ENCODE results near the gene THG1L. TPM values are rescaled to one million over a fixed set of nuclear protein-coding genes. Genes with fewer than 3 reads are reported as not detected.

THG1L gene
- total and polyA plus RNA-seq, 10 donors, result 7.5 to 17.8 (median 9.1) TPM

DNA sequence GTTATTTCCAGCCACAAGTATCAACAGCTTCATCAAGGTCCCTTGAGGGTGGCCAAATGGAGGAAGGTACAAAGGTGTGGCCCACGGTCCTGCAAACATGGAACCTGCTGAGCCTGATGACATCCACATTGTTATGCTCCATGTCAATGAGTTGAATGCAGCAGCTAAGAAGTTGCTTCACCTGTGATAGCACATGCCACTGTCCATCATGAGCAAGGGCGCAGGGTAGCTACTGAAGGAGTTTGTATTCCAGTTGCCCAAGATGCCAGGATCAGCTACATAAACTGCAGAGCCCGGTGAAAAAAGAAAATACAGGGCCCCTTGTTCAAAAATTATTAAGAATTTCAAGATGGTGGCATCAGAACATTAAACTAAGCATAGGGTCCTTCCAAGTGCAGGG is 36.5 kb downstream of the THG1L start:
- no peaks in the 10 kb centered on the region for H3K4me1 ChIP-seq
- intact Hi-C loops (cut with DNase I; ENCODE audit: low total_unique reads), result no loop called here
- peaks cover 0 to 7% (median 2%) of the 10 kb centered on the region in 8 donors for H3K9me3 ChIP-seq
- no peak overlapping the region for H3K4me3 ChIP-seq
- DNase-seq, result no peak
- TF ChIP-seq POLR2A (IDR thresholded peaks at IDR 0.05) (no peak), POLR2AphosphoS5 (IDR thresholded peaks at IDR 0.05) (no peak)
- TF ChIP-seq, protein P1, sequence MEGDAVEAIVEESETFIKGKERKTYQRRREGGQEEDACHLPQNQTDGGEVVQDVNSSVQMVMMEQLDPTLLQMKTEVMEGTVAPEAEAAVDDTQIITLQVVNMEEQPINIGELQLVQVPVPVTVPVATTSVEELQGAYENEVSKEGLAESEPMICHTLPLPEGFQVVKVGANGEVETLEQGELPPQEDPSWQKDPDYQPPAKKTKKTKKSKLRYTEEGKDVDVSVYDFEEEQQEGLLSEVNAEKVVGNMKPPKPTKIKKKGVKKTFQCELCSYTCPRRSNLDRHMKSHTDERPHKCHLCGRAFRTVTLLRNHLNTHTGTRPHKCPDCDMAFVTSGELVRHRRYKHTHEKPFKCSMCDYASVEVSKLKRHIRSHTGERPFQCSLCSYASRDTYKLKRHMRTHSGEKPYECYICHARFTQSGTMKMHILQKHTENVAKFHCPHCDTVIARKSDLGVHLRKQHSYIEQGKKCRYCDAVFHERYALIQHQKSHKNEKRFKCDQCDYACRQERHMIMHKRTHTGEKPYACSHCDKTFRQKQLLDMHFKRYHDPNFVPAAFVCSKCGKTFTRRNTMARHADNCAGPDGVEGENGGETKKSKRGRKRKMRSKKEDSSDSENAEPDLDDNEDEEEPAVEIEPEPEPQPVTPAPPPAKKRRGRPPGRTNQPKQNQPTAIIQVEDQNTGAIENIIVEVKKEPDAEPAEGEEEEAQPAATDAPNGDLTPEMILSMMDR (IDR thresholded peaks at IDR 0.05 in 8 of 11, conservative IDR thresholded peaks at IDR 0.05 in 3 of 11), result no peak
- no peak overlapping the region for H3K27ac ChIP-seq
- H3K27me3 ChIP-seq (replicated peaks in 1 of 7), result no peaks in the 10 kb centered on the region
- whole genome bisulfite sequencing, 5 donors, result 63 to 97% (median 83%) methylated on average over 3 of the region's 3 CpGs
- H3K36me3 ChIP-seq, result no peaks in the 10 kb centered on the region

DNA sequence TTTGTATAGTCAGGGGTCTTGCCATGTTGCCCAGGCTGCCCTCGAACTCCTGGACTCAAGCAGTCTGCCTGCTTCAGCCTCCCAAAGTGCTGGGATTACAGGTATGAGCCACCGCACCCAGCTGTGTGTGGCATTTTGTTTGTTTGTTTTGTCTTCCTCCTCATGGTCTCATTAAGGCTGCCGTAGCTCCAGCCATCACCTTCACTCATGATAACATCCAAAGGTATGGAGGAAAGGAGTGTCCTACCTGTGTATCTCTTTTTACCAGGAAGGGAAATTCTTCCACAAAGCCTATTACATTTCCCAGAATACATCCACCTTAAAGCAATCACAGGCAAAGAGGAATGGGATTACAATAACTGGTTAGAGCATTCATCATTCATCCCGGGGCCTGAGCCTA is 39.4 kb downstream of the THG1L start:
- H3K36me3 ChIP-seq, result no peaks in the 10 kb centered on the region
- 88 to 94% (median 91%) methylated on average over 4 of the region's 4 CpGs for WGBS, 5 donors
- intact Hi-C loops (cut with DNase I; ENCODE audit: low total_unique reads), result no loop called here
- H3K27me3 ChIP-seq (replicated peaks in 1 of 7), result no peaks in the 10 kb centered on the region
- TF ChIP-seq POLR2A (IDR thresholded peaks at IDR 0.05) (no peak), POLR2AphosphoS5 (IDR thresholded peaks at IDR 0.05) (no peak)
- TF ChIP-seq, protein P1 (IDR thresholded peaks at IDR 0.05 in 8 of 11, conservative IDR thresholded peaks at IDR 0.05 in 3 of 11), result no peak
- H3K4me3 ChIP-seq, result no peak overlapping the region
- H3K27ac ChIP-seq, result no peak overlapping the region
- no peaks in the 10 kb centered on the region for H3K4me1 ChIP-seq
- no peak for DNase-seq
- peaks cover 0 to 7% (median 2%) of the 10 kb centered on the region in 8 donors for H3K9me3 ChIP-seq

DNA sequence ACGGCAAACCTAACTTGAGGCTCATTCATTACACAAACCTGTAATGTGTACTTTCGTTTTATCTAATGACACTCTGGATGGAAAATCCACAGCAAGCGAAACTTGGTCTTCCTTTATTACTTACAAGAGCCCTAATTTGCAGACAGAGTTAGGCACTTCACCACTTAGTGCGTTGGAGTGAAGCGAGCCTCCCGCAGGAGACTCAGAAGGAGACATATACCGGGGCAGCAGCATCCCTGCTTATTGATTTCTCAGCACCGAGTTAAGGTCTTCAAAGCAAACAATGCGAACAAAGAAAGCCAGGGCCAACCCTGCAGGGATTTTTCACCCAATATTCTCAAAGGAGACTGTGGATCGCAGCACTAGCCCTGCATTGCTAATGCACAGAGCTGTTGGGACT is 40.9 kb downstream of the THG1L start:
- Histone ChIP-seq H3K9me3 (peaks cover 0 to 7% (median 2%) of the 10 kb centered on the region in 8 donors), H3K27ac (no peak overlapping the region), H3K27me3 (replicated peaks in 1 of 7) (no peaks in the 10 kb centered on the region), H3K36me3 (no peaks in the 10 kb centered on the region), H3K4me1 (no peaks in the 10 kb centered on the region), H3K4me3 (no peak overlapping the region)
- TF ChIP-seq POLR2AphosphoS5 (IDR thresholded peaks at IDR 0.05) (no peak), POLR2A (IDR thresholded peaks at IDR 0.05) (no peak)
- TF ChIP-seq, protein P1 (IDR thresholded peaks at IDR 0.05 in 8 of 11, conservative IDR thresholded peaks at IDR 0.05 in 3 of 11), result no peak
- DNase-seq, result no peak
- intact Hi-C loops (cut with DNase I; ENCODE audit: low total_unique reads), result no loop called here
- WGBS, 5 donors, result 73 to 82% (median 78%) methylated on average over 10 of the region's 10 CpGs

DNA sequence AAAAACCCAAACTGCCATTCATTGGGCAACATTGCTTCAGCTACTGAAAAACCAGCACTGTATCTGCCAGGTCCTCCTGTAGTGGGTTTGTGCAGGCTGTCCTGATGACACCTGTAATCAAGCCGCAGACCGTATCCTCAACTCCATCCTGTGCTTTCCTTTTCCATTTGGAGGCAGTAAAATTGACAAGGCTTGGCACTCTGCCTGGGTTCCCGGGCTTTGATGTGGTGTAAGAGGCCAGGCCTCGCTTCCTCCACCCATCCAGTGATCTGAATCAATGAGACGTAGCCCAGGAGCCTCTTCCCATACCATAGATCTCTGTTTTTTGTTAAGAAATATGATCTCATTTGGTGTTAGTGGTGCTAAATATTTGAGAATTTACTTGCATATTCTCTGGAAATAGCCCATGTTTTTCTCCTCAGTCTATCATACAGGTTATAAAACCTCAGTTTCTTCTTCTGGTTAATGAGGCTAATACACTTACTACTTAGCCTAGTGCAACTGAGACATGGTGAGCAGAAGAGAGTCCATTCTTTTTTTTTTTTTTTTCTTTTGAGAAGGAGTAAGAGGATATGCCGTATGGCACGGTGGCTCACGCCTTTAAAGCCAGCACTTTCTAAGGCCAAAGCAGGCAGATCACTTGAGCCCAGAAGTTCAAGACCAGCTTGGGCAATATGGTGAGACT is 47.0 kb downstream of the THG1L start:
- Histone ChIP-seq H3K9me3 (no peaks in the 10 kb centered on the region), H3K4me1 (no peaks in the 10 kb centered on the region), H3K36me3 (peaks cover 0 to 1% (median 0%) of the 10 kb centered on the region in 6 donors), H3K4me3 (no peak overlapping the region), H3K27me3 (replicated peaks in 1 of 7) (no peaks in the 10 kb centered on the region), H3K27ac (no peak overlapping the region)
- TF ChIP-seq, protein P1 (IDR thresholded peaks at IDR 0.05 in 8 of 11, conservative IDR thresholded peaks at IDR 0.05 in 3 of 11), result no peak
- TF ChIP-seq POLR2A (IDR thresholded peaks at IDR 0.05), result no peak
- TF ChIP-seq POLR2AphosphoS5 (IDR thresholded peaks at IDR 0.05), result no peak
- 65 to 72% (median 68%) methylated on average over 8 of the region's 8 CpGs for WGBS, 5 donors
- intact Hi-C loops (cut with DNase I; ENCODE audit: low total_unique reads), result no loop called here
- no peak for DNase-seq
